MM.1S (cell line): ENCODE data around the gene SEMA6A.

Experiments
- EZH2 ChIP-seq: fragments of 300-600 bp; sonication (generic); optimal IDR thresholded peaks from 2 replicates; pipeline ENCODE3; 2017; ENCODE audit warnings: low read depth, mild to moderate bottlenecking, antibody characterized with exemption, low read length, mixed read lengths
- EZH2phosphoT487 ChIP-seq: fragments of 300-600 bp; sonication (generic); IDR thresholded peaks from 2 replicates; pipeline ENCODE4 v1.6.1; 2018; ENCODE audit warnings: antibody characterized with exemption, low read length
- TF ChIP-seq, protein P1 (sequence below): fragments of 300-600 bp; sonication (generic); IDR thresholded peaks from 2 replicates; pipeline ENCODE4 v1.5.1; 2016; ENCODE audit warnings: antibody characterized with exemption, low read length, mixed read lengths

DNA sequence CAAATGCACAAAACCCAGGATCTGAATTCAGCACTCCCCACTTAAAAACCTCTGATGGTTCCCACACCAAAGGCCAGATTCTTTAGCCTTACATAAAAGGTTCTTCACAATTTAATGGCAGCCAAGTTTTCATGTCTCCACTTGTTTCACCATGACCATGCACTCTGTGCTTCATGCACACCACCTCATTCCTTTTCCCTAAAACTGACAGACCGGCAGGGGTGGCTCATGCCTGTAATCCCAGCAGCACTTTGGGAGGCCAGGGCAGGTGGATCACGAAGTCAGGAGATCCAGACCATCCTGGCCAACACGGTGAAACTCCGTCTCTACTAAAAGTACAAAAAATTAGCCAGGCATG lies 150.4 kb downstream of the SEMA6A start:
- TF ChIP-seq, protein P1, sequence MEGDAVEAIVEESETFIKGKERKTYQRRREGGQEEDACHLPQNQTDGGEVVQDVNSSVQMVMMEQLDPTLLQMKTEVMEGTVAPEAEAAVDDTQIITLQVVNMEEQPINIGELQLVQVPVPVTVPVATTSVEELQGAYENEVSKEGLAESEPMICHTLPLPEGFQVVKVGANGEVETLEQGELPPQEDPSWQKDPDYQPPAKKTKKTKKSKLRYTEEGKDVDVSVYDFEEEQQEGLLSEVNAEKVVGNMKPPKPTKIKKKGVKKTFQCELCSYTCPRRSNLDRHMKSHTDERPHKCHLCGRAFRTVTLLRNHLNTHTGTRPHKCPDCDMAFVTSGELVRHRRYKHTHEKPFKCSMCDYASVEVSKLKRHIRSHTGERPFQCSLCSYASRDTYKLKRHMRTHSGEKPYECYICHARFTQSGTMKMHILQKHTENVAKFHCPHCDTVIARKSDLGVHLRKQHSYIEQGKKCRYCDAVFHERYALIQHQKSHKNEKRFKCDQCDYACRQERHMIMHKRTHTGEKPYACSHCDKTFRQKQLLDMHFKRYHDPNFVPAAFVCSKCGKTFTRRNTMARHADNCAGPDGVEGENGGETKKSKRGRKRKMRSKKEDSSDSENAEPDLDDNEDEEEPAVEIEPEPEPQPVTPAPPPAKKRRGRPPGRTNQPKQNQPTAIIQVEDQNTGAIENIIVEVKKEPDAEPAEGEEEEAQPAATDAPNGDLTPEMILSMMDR: no peak
- TF ChIP-seq EZH2phosphoT487 (no peak), EZH2 (no peak)
